WTC11 (cell line): ENCODE results near the gene ERICH3. TPM values are rescaled to one million over a fixed set of nuclear protein-coding genes. Genes with fewer than 3 reads are reported as not detected.
A peak's percentile ranks its signal among the peaks of the same experiment; 100 is the strongest.

Experiments used
- ATAC-seq: fragments of 200-7000 bp; cut with Tn5 transposase; 2 replicates; pipeline ENCODE4 v1.10.0; 2021; ENCODE audit warnings: mild to moderate bottlenecking, moderate library complexity
- CTCF ChIA-PET: fragments of 300-600 bp; sonication (Branson Sonifier 250); formaldehyde crosslinking; loops from one replicate; lab custom pipeline; 2021; ENCODE audit warnings: antibody characterized with exemption; lab: Charles Lee
- POLR2A ChIA-PET: fragments of 350-600 bp; sonication (Branson Sonifier 250); formaldehyde crosslinking; loops from one replicate; lab custom pipeline; 2021; ENCODE audit warnings: antibody characterized with exemption; lab: Charles Lee
- DNase-seq: peaks from one replicate; pipeline ENCODE4 v3.0.0; 2021; ENCODE audit warnings: low spot score
- H3K27ac Mint-ChIP-seq: 2 replicates; pipeline ENCODE4 v1.8.0; 2021; ENCODE audit warnings: mixed read lengths
- H3K27me3 Mint-ChIP-seq: 2 replicates; pipeline ENCODE4 v1.8.0; 2021; ENCODE audit warnings: low read depth, mild to moderate bottlenecking, moderate library complexity, mixed read lengths
- H3K36me3 Mint-ChIP-seq: 2 replicates; pipeline ENCODE4 v1.8.0; 2021; ENCODE audit warnings: mixed read lengths
- H3K4me1 Mint-ChIP-seq: 2 replicates; pipeline ENCODE4 v1.8.0; 2022; ENCODE audit warnings: mixed read lengths
- H3K4me3 Mint-ChIP-seq: 2 replicates; pipeline ENCODE4 v1.8.0; 2021; ENCODE audit warnings: mild to moderate bottlenecking, moderate library complexity, mixed read lengths
- H3K9me3 Mint-ChIP-seq: 2 replicates; pipeline ENCODE4 v1.8.0; 2021; ENCODE audit warnings: mixed read lengths
- ATF2 ChIP-seq: sonication (generic); formaldehyde crosslinking; IDR thresholded peaks from 2 replicates; pipeline ENCODE4 v1.8.1; 2022; ENCODE audit warnings: low read depth, missing genetic modification reagents, borderline replicate concordance
- CTCF ChIP-seq: fragments of 200-600 bp; IDR thresholded peaks from 2 replicates; pipeline ENCODE4 v1.8.0; 2022; ENCODE audit warnings: antibody characterized with exemption
- E2F4 ChIP-seq: sonication (generic); formaldehyde crosslinking; IDR thresholded peaks from 2 replicates; pipeline ENCODE4 v1.8.1; 2022; ENCODE audit warnings: low read depth, mild to moderate bottlenecking, moderate library complexity, missing genetic modification reagents, borderline replicate concordance
- ESRRA ChIP-seq: sonication (generic); formaldehyde crosslinking; IDR thresholded peaks from 2 replicates; pipeline ENCODE4 v1.8.1; 2022; ENCODE audit warnings: mild to moderate bottlenecking, missing genetic modification reagents, borderline replicate concordance
- GRHL2 ChIP-seq: fragments of 250-450 bp; sonication (Bioruptor Pico); IDR thresholded peaks from 2 replicates; pipeline ENCODE4 v1.8.0; 2022; ENCODE audit warnings: mild to moderate bottlenecking, moderate library complexity; ENCODE audit not compliant: insufficient replicate concordance, severe bottlenecking
- IRF2 ChIP-seq: sonication (generic); formaldehyde crosslinking; IDR thresholded peaks from 2 replicates; pipeline ENCODE4 v1.8.0; 2022; ENCODE audit warnings: low read depth, missing genetic modification reagents, borderline replicate concordance
- JUN ChIP-seq: sonication (generic); formaldehyde crosslinking; IDR thresholded peaks from 2 replicates; pipeline ENCODE4 v1.8.0; 2023; ENCODE audit warnings: mild to moderate bottlenecking, missing genetic modification reagents
- MLX ChIP-seq: sonication (generic); formaldehyde crosslinking; IDR thresholded peaks from 2 replicates; pipeline ENCODE4 v1.8.1; 2023; ENCODE audit warnings: mild to moderate bottlenecking, missing genetic modification reagents, moderate library complexity
- MXD4 ChIP-seq: fragments of 250-450 bp; sonication (Bioruptor Pico); IDR thresholded peaks from 2 replicates; pipeline ENCODE4 v1.8.0; 2021; ENCODE audit warnings: mild to moderate bottlenecking, moderate library complexity, borderline replicate concordance
- NR1H2 ChIP-seq: sonication (generic); formaldehyde crosslinking; IDR thresholded peaks from 2 replicates; pipeline ENCODE4 v1.9.0; 2021; ENCODE audit warnings: mild to moderate bottlenecking, moderate library complexity, missing genetic modification reagents
- NR3C1 ChIP-seq: sonication (generic); formaldehyde crosslinking; conservative IDR thresholded peaks from 2 replicates; pipeline ENCODE4 v1.8.1; 2023; ENCODE audit warnings: low read depth, mild to moderate bottlenecking, missing genetic modification reagents
- OVOL2 ChIP-seq: fragments of 250-450 bp; sonication (Bioruptor Pico); IDR thresholded peaks from 2 replicates; pipeline ENCODE4 v1.9.0; 2021; ENCODE audit warnings: mild to moderate bottlenecking, borderline replicate concordance
- PREB ChIP-seq: sonication (generic); formaldehyde crosslinking; IDR thresholded peaks from 2 replicates; pipeline ENCODE4 v1.8.1; 2022; ENCODE audit warnings: mild to moderate bottlenecking, missing genetic modification reagents, moderate library complexity, borderline replicate concordance
- RELA ChIP-seq: sonication (generic); formaldehyde crosslinking; IDR thresholded peaks from 2 replicates; pipeline ENCODE4 v1.8.1; 2022; ENCODE audit warnings: missing genetic modification reagents, mild to moderate bottlenecking, borderline replicate concordance
- SMAD3 ChIP-seq: sonication (generic); formaldehyde crosslinking; IDR thresholded peaks from 2 replicates; pipeline ENCODE4 v1.8.0; 2022; ENCODE audit warnings: missing genetic modification reagents, mild to moderate bottlenecking, borderline replicate concordance
- TEAD4 ChIP-seq: sonication (generic); formaldehyde crosslinking; IDR thresholded peaks from 2 replicates; pipeline ENCODE4 v1.8.0; 2022; ENCODE audit warnings: mild to moderate bottlenecking, missing genetic modification reagents
- TP53 ChIP-seq: sonication (generic); formaldehyde crosslinking; IDR thresholded peaks from 2 replicates; pipeline ENCODE4 v1.8.1; 2023; ENCODE audit warnings: mild to moderate bottlenecking, missing genetic modification reagents
- USF1 ChIP-seq: sonication (generic); formaldehyde crosslinking; IDR thresholded peaks from 2 replicates; pipeline ENCODE4 v1.8.0; 2022; ENCODE audit warnings: mild to moderate bottlenecking, missing genetic modification reagents
- ZMAT4 ChIP-seq: fragments of 250-450 bp; sonication (Bioruptor Pico); IDR thresholded peaks from 2 replicates; pipeline ENCODE4 v1.9.0; 2021; ENCODE audit warnings: mild to moderate bottlenecking
- ZNF219 ChIP-seq: sonication (generic); formaldehyde crosslinking; IDR thresholded peaks from 2 replicates; pipeline ENCODE4 v1.8.0; 2023; ENCODE audit warnings: missing genetic modification reagents, mild to moderate bottlenecking, borderline replicate concordance
- ZNF671 ChIP-seq: fragments of 250-450 bp; sonication (Bioruptor Pico); IDR thresholded peaks from 2 replicates; pipeline ENCODE4 v1.8.0; 2021; ENCODE audit warnings: mild to moderate bottlenecking
- total RNA-seq: library from RNA; stranded (reverse); gene quantifications from 3 replicates; pipeline ENCODE4 v1.2.3, GENCODE V29; 2021

The ERICH3 gene
- total RNA-seq, 1 experiment from 2014 or later: 0.07 TPM

- H3K27me3 Mint-ChIP-seq: no peaks in the 10 kb centered on the region
- TF ChIP-seq ZNF219 (CRISPR knock-in tag) (no peak), CTCF (no peak), PREB (no peak), ZMAT4 (no peak), ESRRA (CRISPR knock-in tag) (no peak), GRHL2 (CRISPR knock-in tag) (no peak), TP53 (CRISPR knock-in tag) (no peak), JUN (CRISPR knock-in tag) (no peak), E2F4 (CRISPR knock-in tag) (no peak), SMAD3 (CRISPR knock-in tag) (no peak), MXD4 (no peak)
- H3K36me3 Mint-ChIP-seq: no peaks in the 10 kb centered on the region
- ChIA-PET CTCF (no interaction called here), POLR2A (no interaction called here)
- peaks cover 53% of the 10 kb centered on the region for H3K4me1 Mint-ChIP-seq
- DNase-seq (no peak), ATAC-seq (no peak)
- no peak overlapping the region for H3K27ac Mint-ChIP-seq
- no peaks in the 10 kb centered on the region for H3K9me3 Mint-ChIP-seq
- H3K4me3 Mint-ChIP-seq: no peak overlapping the region
Measured at GRCh38 chr1:74526708-74527107, 146.9 kb downstream of the ERICH3 start.

- no peaks in the 10 kb centered on the region for H3K9me3 Mint-ChIP-seq
- no peaks in the 10 kb centered on the region for H3K36me3 Mint-ChIP-seq
- POLR2A ChIA-PET: no interaction called here
- DNase-seq (no peak), ATAC-seq (peak; percentile 63)
- peaks cover 63% of the 10 kb centered on the region for H3K4me1 Mint-ChIP-seq
- no peaks in the 10 kb centered on the region for H3K27me3 Mint-ChIP-seq
- CTCF ChIA-PET: interaction anchor here (0.8 to 1.2 kb wide), 2 partner anchors 19 to 166 kb away, joined by 3 to 5 read pairs; no protein-coding TSS in a partner anchor
- no peak overlapping the region for H3K4me3 Mint-ChIP-seq
- H3K27ac Mint-ChIP-seq: peak overlapping the region; percentile 55; the same call in 1 of the 2 replicates
- TF ChIP-seq NR1H2 (no peak), ZNF671 (no peak), NR3C1 (no peak), CTCF (no peak), PREB (no peak), TEAD4 (CRISPR knock-in tag) (no peak), USF1 (no peak), MLX (CRISPR knock-in tag) (no peak), RELA (CRISPR knock-in tag) (no peak), IRF2 (no peak), ZNF219 (CRISPR knock-in tag) (no peak), OVOL2 (CRISPR knock-in tag) (no peak), ATF2 (CRISPR knock-in tag) (no peak)
Measured at GRCh38 chr1:74523873-74524480, 149.6 kb downstream of the ERICH3 start.
